ENCODE results near the gene RAPGEF1. TPM values are rescaled to one million over a fixed set of nuclear protein-coding genes. Genes with fewer than 3 reads are reported as not detected.

RAPGEF1 gene
- total RNA-seq = 100 to 1,000 TPM in 1 of 9 donors, 10 to 100 TPM in 8; 30.7 to 136 (median 57.9) TPM
- polyA plus RNA-seq = 10 to 100 TPM; 14.5 to 48.7 (median 26.9) TPM
- long read RNA-seq, donor 1, full-length matches to known transcripts = 1 of 13 reads
- long read RNA-seq, donor 1, partial matches to known transcripts = 12 of 13 reads
- long read RNA-seq, donor 1, other reads (novel, unspliced or antisense) = 0 of 13 reads
- long read RNA-seq, donor 2 = 0 reads
- long read RNA-seq, donor 3, partial matches to known transcripts = 5 of 5 reads
- long read RNA-seq, donor 3, other reads (novel, unspliced or antisense) = 0 of 5 reads
- long read RNA-seq, donor 4, partial matches to known transcripts = 1 of 9 reads
- long read RNA-seq, donor 4, other reads (novel, unspliced or antisense) = 8 of 9 reads
- long read RNA-seq, donor 5, full-length matches to known transcripts = 4 of 45 reads
- long read RNA-seq, donor 5, partial matches to known transcripts = 15 of 45 reads
- long read RNA-seq, donor 5, other reads (novel, unspliced or antisense) = 26 of 45 reads
- long read RNA-seq, donor 6, partial matches to known transcripts = 1 of 6 reads
- long read RNA-seq, donor 6, other reads (novel, unspliced or antisense) = 5 of 6 reads
- long read RNA-seq, donor 7 = 0 reads
- long read RNA-seq, donor 8 = 0 reads
- long read RNA-seq, donor 9, partial matches to known transcripts = 0 of 2 reads
- long read RNA-seq, donor 9, other reads (novel, unspliced or antisense) = 0 of 2 reads
- long read RNA-seq, donor 10, full-length matches to known transcripts = 1 of 6 reads
- long read RNA-seq, donor 10, partial matches to known transcripts = 5 of 6 reads
- long read RNA-seq, donor 10, other reads (novel, unspliced or antisense) = 0 of 6 reads

DNA sequence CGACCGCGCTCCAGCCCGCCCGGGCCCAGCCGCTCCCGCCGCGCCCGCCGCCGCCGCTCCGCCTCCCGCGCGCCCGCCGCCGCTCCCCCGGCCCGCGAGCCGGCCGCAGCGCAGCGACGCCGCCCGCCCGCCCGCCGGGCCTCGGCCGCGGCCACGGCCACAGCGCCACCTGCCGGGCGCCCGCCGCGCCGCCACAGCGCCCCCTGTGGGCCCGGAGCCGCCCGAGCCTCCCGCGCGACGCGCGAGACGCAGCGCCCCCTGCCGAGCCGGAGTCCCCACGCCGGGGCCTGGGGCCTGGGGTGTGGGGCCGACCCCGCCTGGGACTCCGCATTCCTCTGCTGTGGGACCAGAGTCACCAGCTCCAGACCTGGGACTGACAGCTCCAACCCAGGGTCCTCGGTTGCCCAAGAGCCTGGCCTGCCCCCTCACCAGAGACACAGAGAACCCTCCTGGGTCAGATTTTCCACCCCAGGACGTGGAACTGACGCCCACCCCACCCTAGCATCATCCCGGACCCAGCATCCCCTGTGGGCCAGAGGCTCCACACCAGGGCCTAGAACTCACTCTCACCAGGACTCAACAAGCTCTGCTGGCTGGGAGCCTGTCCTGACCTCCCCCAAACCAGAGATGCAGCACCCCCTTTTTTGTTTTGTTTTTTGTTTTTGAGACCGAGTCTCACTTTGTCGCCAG, at the start of gene RAPGEF1:
TSS of gene RAPGEF1 (minus strand) at position 118 of the 690 bp plus-strand sequence. CDS start 246 bp downstream, outside the sequence.
- H3K27me3 ChIP-seq = no peaks in the 10 kb centered on the region
- 8 to 85% (median 17%) methylated on average over 5 to 64 of the region's 69 CpGs for WGBS, 4 donors
- peak within 1 kb of the TSS in 3 of 4 donors; percentile 19 to 82 (median 29) for H3K4me3 ChIP-seq
- intact Hi-C loops (cut with DNase I) = loop anchor here (2.0 to 10.0 kb wide), 2 partner anchors 149 to 235 kb away; partner anchors contain the start of gene POMT1 (in 1 of the 2)
- H3K4me1 ChIP-seq (replicated peaks in 1 of 2) = peaks cover 20 to 41% of the 10 kb centered on the region in 2 donors
- H3K27ac ChIP-seq = peak within 1 kb of the TSS; percentile 47 to 99 (median 86)
- no peaks in the 10 kb centered on the region for H3K9me3 ChIP-seq (replicated peaks in 1 of 3)
- no peaks in the 10 kb centered on the region for H3K36me3 ChIP-seq (replicated peaks in 1 of 2)
- peak; percentile 57 to 83 (median 68) for DNase-seq
- TF ChIP-seq, protein P1, sequence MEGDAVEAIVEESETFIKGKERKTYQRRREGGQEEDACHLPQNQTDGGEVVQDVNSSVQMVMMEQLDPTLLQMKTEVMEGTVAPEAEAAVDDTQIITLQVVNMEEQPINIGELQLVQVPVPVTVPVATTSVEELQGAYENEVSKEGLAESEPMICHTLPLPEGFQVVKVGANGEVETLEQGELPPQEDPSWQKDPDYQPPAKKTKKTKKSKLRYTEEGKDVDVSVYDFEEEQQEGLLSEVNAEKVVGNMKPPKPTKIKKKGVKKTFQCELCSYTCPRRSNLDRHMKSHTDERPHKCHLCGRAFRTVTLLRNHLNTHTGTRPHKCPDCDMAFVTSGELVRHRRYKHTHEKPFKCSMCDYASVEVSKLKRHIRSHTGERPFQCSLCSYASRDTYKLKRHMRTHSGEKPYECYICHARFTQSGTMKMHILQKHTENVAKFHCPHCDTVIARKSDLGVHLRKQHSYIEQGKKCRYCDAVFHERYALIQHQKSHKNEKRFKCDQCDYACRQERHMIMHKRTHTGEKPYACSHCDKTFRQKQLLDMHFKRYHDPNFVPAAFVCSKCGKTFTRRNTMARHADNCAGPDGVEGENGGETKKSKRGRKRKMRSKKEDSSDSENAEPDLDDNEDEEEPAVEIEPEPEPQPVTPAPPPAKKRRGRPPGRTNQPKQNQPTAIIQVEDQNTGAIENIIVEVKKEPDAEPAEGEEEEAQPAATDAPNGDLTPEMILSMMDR (IDR thresholded peaks at IDR 0.05) = peak; percentile 34 to 100 (median 76)
- TF ChIP-seq POLR2A (IDR thresholded peaks at IDR 0.05) = no peak

DNA sequence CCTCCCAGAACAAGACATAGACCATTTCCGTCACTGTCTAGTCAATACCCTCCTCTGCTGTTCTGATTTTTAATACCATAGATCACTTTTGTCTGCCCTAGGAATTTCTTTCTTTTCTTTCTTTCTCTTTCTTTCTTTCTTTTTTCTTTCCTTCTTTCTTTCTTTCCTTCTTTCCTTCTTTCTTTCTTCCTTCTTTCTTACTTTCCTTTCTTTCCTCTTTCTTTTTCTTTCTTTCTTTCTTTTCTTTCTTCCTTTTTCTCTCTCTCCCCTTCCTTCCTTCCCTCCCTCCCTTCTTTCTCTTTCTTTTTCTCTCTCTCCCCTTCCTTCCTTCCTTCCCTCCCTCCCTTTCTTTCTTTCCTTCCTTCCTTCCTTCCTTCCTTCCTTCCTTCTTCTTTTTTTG, 49.0 kb upstream of the RAPGEF1 start:
- no peak for TF ChIP-seq POLR2A (IDR thresholded peaks at IDR 0.05)
- TF ChIP-seq, protein P1 (IDR thresholded peaks at IDR 0.05) = no peak
- DNase-seq = no peak
- Histone ChIP-seq H3K27me3 (peaks cover 21% of the 10 kb centered on the region), H3K4me3 (no peak overlapping the region), H3K36me3 (replicated peaks in 1 of 2) (no peaks in the 10 kb centered on the region), H3K27ac (no peak overlapping the region), H3K9me3 (replicated peaks in 1 of 3) (no peaks in the 10 kb centered on the region), H3K4me1 (replicated peaks in 1 of 2) (no peaks in the 10 kb centered on the region)
- intact Hi-C loops (cut with DNase I) = no loop called here
- WGBS, 4 donors = 44 to 58% (median 55%) methylated on average over 1 of the region's 1 CpG

DNA sequence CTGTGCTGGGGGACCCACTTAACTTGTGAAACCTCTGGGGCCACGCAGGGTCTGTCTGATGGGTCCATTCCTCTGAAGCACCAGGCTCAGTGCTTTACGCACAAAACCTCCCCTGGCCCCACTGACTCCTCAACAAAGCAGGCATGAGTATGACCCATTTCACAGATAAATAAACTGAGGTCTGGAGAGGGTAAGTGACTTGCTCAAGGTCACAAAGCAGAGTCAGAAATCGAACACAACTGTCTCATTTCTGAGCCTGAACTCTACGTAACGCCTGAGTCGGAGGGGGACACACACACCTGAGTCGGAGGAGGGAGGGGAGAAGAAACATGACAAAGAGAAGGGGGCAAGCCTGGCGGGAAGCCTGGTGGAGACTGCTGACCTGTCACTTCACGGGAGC, 48.0 kb upstream of the RAPGEF1 start:
- Histone ChIP-seq H3K27ac (no peak overlapping the region), H3K9me3 (replicated peaks in 1 of 3) (no peaks in the 10 kb centered on the region), H3K36me3 (replicated peaks in 1 of 2) (no peaks in the 10 kb centered on the region), H3K4me3 (no peak overlapping the region), H3K4me1 (replicated peaks in 1 of 2) (no peaks in the 10 kb centered on the region), H3K27me3 (peaks cover 19% of the 10 kb centered on the region)
- intact Hi-C loops (cut with DNase I) = no loop called here
- TF ChIP-seq, protein P1 (IDR thresholded peaks at IDR 0.05) = no peak
- no peak for TF ChIP-seq POLR2A (IDR thresholded peaks at IDR 0.05)
- no peak for DNase-seq
- 58 to 72% (median 62%) methylated on average over 7 to 9 of the region's 9 CpGs for WGBS, 4 donors
